Coronary artery (tissue), 2 donors: ENCODE data around the gene PCBP1.

Experiments
- DNase-seq: peaks from one replicate; pipeline ENCODE4 v3.0.0-alpha.2; 2017; ENCODE audit warnings: low spot score
- H3K27ac ChIP-seq, 2 donors: fragments of 200-600 bp; sonication (generic); one replicate each; pipeline ENCODE4 v1.5.1; 2016 to 2019
- H3K4me3 ChIP-seq: fragments of 200-600 bp; sonication (generic); 2 replicates; pipeline ENCODE4 v1.5.1; 2016; ENCODE audit warnings: mild to moderate bottlenecking, moderate library complexity
- TF ChIP-seq, protein P1 (sequence below): fragments of 200-600 bp; sonication (generic); IDR thresholded peaks from one replicate; pipeline ENCODE4 v1.5.1; 2019; ENCODE audit warnings: antibody characterized with exemption

The PCBP1 gene

DNA sequence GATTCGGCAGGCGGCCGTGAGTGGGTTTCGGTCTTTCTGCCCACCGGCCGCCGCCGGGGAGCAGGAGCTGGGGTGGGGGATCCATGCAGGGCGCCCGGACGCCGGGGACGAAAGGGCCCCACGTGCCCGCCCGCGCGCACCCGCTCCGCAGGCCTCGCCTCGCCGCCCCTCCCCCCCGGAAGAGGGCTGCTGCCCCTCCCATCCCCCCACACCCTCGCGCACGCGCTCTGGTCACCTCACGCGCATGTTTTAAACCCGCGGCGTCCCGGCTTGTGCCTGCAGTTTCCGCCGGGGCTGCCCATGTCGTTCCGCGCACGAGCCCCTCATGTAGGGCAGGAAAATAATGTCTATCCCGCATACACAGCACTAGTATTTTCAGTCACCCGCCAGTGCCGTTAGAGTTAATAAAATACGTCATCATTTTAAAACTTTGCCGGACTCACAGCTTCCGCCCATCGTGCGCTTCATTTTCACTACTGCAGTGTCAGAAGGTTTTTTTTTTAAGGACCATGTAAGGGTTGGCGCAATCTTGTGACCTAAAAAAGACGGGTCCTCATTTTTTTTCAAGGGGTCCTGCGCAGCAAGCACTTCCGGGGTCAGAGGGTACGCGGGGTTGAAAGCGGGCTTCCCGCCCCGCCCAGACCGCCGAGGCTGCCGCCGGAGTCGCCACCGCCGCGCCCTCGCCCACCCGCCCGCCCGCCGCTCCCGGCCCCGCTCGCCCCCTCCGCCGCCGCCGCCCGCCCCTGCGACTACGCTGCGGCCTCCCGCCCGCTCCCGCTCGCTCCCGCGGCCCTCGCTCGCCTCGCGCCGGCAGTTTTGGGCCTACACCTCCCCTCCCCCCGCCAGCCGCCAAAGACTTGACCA, at the start of gene PCBP1:
PCBP1 (plus strand) TSS at position 640 of the 864 bp plus-strand sequence. CDS start 267 bp downstream, outside the sequence.
- peak; percentile 95 for DNase-seq
- Histone ChIP-seq H3K4me3 (peak within 1 kb of the TSS; percentile 84), H3K27ac (peak within 1 kb of the TSS; percentile 99 to 100)
- TF ChIP-seq, protein P1, sequence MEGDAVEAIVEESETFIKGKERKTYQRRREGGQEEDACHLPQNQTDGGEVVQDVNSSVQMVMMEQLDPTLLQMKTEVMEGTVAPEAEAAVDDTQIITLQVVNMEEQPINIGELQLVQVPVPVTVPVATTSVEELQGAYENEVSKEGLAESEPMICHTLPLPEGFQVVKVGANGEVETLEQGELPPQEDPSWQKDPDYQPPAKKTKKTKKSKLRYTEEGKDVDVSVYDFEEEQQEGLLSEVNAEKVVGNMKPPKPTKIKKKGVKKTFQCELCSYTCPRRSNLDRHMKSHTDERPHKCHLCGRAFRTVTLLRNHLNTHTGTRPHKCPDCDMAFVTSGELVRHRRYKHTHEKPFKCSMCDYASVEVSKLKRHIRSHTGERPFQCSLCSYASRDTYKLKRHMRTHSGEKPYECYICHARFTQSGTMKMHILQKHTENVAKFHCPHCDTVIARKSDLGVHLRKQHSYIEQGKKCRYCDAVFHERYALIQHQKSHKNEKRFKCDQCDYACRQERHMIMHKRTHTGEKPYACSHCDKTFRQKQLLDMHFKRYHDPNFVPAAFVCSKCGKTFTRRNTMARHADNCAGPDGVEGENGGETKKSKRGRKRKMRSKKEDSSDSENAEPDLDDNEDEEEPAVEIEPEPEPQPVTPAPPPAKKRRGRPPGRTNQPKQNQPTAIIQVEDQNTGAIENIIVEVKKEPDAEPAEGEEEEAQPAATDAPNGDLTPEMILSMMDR, result no peak

- H3K27ac ChIP-seq, result no peak overlapping the region
- DNase-seq, result no peak
- TF ChIP-seq, protein P1, result no peak
Measured at GRCh38 chr2:70039366-70039765, 47.9 kb upstream of the PCBP1 start.

DNA sequence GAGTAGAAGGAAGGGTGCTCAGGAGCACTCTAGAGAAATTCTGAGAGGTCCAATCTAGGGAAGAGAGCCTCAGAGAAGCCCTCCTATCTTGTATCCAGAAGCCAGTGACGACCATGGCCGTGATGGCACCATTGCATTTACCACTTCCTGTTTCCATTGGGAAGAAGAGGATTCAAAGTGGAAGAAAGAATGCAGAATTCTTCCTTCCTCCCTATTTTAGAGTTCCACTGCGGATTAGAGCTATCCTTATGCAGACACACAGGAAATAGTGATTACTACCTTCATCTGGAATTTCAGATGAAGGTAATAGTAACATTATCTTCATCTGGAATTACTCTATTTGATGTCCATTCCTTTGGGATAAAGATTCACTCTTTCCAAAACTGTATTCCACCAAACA, 45.6 kb upstream of the PCBP1 start:
- TF ChIP-seq, protein P1, result no peak
- no peak overlapping the region for H3K27ac ChIP-seq
- H3K4me3 ChIP-seq, result no peak overlapping the region
- DNase-seq, result no peak

More at GRCh38 chr2:70039366-70039765, 47.9 kb upstream of the PCBP1 start:
- no peak overlapping the region for H3K4me3 ChIP-seq

GRCh38 chr2:70042246-70042645, 45.0 kb upstream of the PCBP1 start:
- H3K27ac ChIP-seq, result no peak overlapping the region
- TF ChIP-seq, protein P1, result no peak
- no peak overlapping the region for H3K4me3 ChIP-seq
- DNase-seq, result peak; percentile 19

DNA sequence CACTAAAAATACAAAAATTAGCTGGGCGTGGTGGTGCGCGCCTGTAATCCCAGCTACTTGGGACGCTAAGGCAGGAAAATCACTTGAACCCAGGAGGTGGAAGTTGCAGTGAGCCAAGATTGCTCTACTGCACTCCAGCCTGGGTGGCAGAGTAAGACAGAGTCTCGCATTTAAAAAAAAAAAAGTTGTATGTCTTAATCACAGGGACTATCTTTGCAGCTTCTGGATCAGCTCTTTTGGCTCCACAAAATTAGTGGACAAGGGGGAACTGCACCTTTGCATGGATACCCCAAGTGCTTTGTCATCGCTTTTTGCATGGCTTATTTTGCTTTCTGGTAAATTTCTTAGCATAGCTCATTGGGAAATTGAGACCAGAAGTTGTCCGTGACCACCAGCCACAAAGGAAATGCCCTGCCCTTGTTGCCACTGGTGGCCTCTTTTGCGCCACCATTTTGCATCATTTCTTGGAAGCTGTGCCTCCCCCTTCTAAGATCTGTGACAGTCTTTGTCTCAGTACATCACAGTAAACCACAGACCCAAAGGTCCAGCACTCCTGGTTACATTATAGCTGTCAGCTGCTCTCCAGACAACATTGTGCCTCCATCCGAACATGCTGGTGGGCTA, 43.9 kb upstream of the PCBP1 start:
- peak overlapping the region in 1 of 2 donors; percentile 11 for H3K27ac ChIP-seq
- no peak overlapping the region for H3K4me3 ChIP-seq

DNA sequence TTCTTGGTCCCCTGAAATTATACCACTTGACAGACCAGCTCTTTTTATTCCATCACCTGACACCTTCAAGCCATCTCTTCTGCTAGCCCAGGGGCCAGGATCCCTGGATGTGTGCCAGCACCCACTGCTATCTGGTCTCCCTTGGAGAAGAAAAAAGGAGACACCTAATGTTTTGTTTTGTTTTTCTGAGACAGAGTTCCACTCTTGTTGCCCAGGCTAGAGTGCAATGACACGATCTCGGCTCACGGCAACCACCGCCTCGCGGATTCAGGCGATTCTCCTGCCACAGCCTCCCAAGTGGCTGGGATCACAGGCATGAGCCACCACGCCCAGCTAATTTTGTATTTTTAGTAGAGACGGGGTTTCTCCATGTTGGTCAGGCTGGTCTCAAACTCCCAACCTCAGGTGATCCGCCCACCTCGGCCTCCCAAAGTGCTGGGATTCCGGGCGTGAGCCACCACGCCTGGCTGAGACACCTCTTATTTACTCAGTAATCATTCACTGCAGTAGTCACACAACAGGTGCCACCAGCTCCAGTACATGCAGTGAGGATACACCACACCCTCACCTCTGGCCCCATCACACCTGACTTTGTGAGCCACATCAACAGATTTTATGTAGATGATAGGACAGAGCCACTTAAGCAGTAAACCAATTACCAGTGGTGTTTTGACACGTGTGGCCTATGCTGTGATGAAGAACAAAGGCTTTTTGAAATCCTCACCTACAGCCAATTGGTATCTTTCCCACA, 42.8 kb upstream of the PCBP1 start:
- no peak for DNase-seq
- Histone ChIP-seq H3K27ac (no peak overlapping the region), H3K4me3 (no peak overlapping the region)
- TF ChIP-seq, protein P1, result no peak

More for the DNA sequence above, 43.9 kb upstream of the PCBP1 start:
- peak; percentile 68 for DNase-seq
- TF ChIP-seq, protein P1, result no peak
